ENCODE measurements around the gene RPL6. TPM values are rescaled to one million over a fixed set of nuclear protein-coding genes. Genes with fewer than 3 reads are reported as not detected.
A peak's percentile ranks its signal among the peaks of the same experiment; 100 is the strongest.

The RPL6 gene
- total and polyA plus RNA-seq, 7 experiments from 2014 or later = 697 to 1,668 (median 1,363) TPM

- POLR2A ChIA-PET = interaction anchor here (0.5 to 1.6 kb wide), 3 partner anchors 44 to 188 kb away, joined by 3 to 6 read pairs (median 3); no protein-coding TSS in a partner anchor
- Mint-ChIP-seq H3K4me1 (peaks cover 0 to 12% (median 12%) of the 10 kb centered on the region in 7 donors), H3K27ac (peak overlapping the region in 3 of 9 donors; percentile 4 to 80 (median 12)), H3K36me3 (no peaks in the 10 kb centered on the region), H3K27me3 (peaks cover 0 to 15% (median 5%) of the 10 kb centered on the region in 5 donors), H3K9me3 (no peaks in the 10 kb centered on the region), H3K4me3 (peak overlapping the region in 1 of 10 donors; percentile 56)
- H3K4me1 ChIP-seq (ENCODE audit: control insufficient read depth in 2 of 2, insufficient read depth in 2 of 2, low read length in 2 of 2) = peaks cover 0 to 5% of the 10 kb centered on the region in 2 donors
- CTCF ChIA-PET = interaction anchor here (0.6 to 2.7 kb wide), 15 partner anchors 14 to 633 kb away, joined by 3 to 18 read pairs (median 3); no protein-coding TSS in a partner anchor
- intact Hi-C loops (cut with micrococcal nuclease) = loop anchor here (1.0 to 10.0 kb wide), 8 partner anchors 91 to 792 kb away; partner anchors contain the start of genes ATXN2 (in 2 of the 2) and NAA25 (in 1 of the 2)
- no peak for ATAC-seq
- no peaks in the 10 kb centered on the region for H3K27me3 ChIP-seq (ENCODE audit: control insufficient read depth in 2 of 2, insufficient read depth in 2 of 2, low read length in 2 of 2)
- no peaks in the 10 kb centered on the region for H3K9me3 ChIP-seq (ENCODE audit: control insufficient read depth in 2 of 3, low read length in 3 of 3)
- no peak overlapping the region for H3K27ac ChIP-seq (ENCODE audit: low read depth, low read length)
- H3K36me3 ChIP-seq (ENCODE audit: control insufficient read depth in 2 of 3, insufficient read depth in 3 of 3, low read length in 3 of 3) = no peaks in the 10 kb centered on the region
- no peak overlapping the region for H3K4me3 ChIP-seq (ENCODE audit: low read length)
- no peak for DNase-seq
Observed at GRCh38 chr12:112386726-112387125, 22.7 kb downstream of the RPL6 start.

- H3K27ac ChIP-seq (ENCODE audit: low read depth, low read length) = peak overlapping the region; percentile 76
- Mint-ChIP-seq H3K27ac (peak overlapping the region in 7 of 9 donors; percentile 71 to 94 (median 88)), H3K36me3 (peaks cover 0 to 4% (median 0%) of the 10 kb centered on the region in 5 donors), H3K9me3 (no peaks in the 10 kb centered on the region), H3K4me3 (peak overlapping the region; percentile 92 to 99 (median 94)), H3K4me1 (peaks cover 11 to 35% (median 31%) of the 10 kb centered on the region in 7 donors), H3K27me3 (peaks cover 0 to 5% (median 2%) of the 10 kb centered on the region in 5 donors)
- CTCF ChIA-PET = no interaction called here
- intact Hi-C loops (cut with micrococcal nuclease) = loop anchor here (1.0 to 10.0 kb wide), 12 partner anchors 26 to 788 kb away; partner anchors contain the start of genes ATXN2 (in 2 of the 2), ERP29 (in 2 of the 2), PTPN11 (in 2 of the 2) and RPL6 (in 2 of the 2)
- POLR2A ChIA-PET = no interaction called here
- H3K9me3 ChIP-seq (ENCODE audit: control insufficient read depth in 2 of 3, low read length in 3 of 3) = no peaks in the 10 kb centered on the region
- no peaks in the 10 kb centered on the region for H3K27me3 ChIP-seq (ENCODE audit: control insufficient read depth in 2 of 2, insufficient read depth in 2 of 2, low read length in 2 of 2)
- peaks cover 6 to 15% of the 10 kb centered on the region in 2 donors for H3K4me1 ChIP-seq (ENCODE audit: control insufficient read depth in 2 of 2, insufficient read depth in 2 of 2, low read length in 2 of 2)
- DNase-seq = no peak
- no peak for ATAC-seq
- peak overlapping the region; percentile 81 for H3K4me3 ChIP-seq (ENCODE audit: low read length)
- no peaks in the 10 kb centered on the region for H3K36me3 ChIP-seq (ENCODE audit: control insufficient read depth in 2 of 3, insufficient read depth in 3 of 3, low read length in 3 of 3)
Observed at GRCh38 chr12:112382866-112383265, 26.5 kb downstream of the RPL6 start.

- H3K4me3 ChIP-seq (ENCODE audit: low read length) = peak within 1 kb of the TSS; percentile 81
- intact Hi-C loops (cut with micrococcal nuclease) = loop anchor here (1.0 to 10.0 kb wide), 12 partner anchors 27 to 787 kb away; partner anchors contain the start of genes ATXN2 (in 2 of the 2), ERP29 (in 2 of the 2), PTPN11 (in 2 of the 2) and RPL6 (in 2 of the 2)
- CTCF ChIA-PET = no interaction called here
Observed at GRCh38 chr12:112381883-112382796, 27.3 kb downstream of the RPL6 start, which contains the start of gene HECTD4. HECTD4 (minus strand) TSS chr12:112382431; CDS start chr12:112382128, 303 bp downstream.

GRCh38 chr12:112381406-112381882 is 28.0 kb downstream of the RPL6 start:
- peak; percentile 19 for ATAC-seq
- H3K27ac ChIP-seq (ENCODE audit: low read depth, low read length) = peak overlapping the region; percentile 76

More at GRCh38 chr12:112381883-112382796, 27.3 kb downstream of the RPL6 start, which contains the start of gene HECTD4:
- peaks cover 0 to under 1% (median 0%) of the 10 kb centered on the region in 5 donors for H3K27me3 Mint-ChIP-seq
- peaks cover 11 to 32% (median 27%) of the 10 kb centered on the region in 7 donors for H3K4me1 Mint-ChIP-seq
- H3K27me3 ChIP-seq (ENCODE audit: control insufficient read depth in 2 of 2, insufficient read depth in 2 of 2, low read length in 2 of 2) = no peaks in the 10 kb centered on the region
- POLR2A ChIA-PET = interaction anchor here (1.0 kb wide), 1 partner anchor 10 kb away, joined by 3 read pairs; no protein-coding TSS in a partner anchor
- H3K36me3 Mint-ChIP-seq = peaks cover 0 to 4% (median 0%) of the 10 kb centered on the region in 5 donors
- H3K4me1 ChIP-seq (ENCODE audit: control insufficient read depth in 2 of 2, insufficient read depth in 2 of 2, low read length in 2 of 2) = peaks cover 6 to 15% of the 10 kb centered on the region in 2 donors
- ATAC-seq = peak; percentile 100
- H3K4me3 Mint-ChIP-seq = peak within 1 kb of the TSS; percentile 92 to 99 (median 95)
- DNase-seq = peak; percentile 83 to 97 (median 88)
- H3K9me3 ChIP-seq (ENCODE audit: control insufficient read depth in 2 of 3, low read length in 3 of 3) = no peaks in the 10 kb centered on the region
- no peaks in the 10 kb centered on the region for H3K9me3 Mint-ChIP-seq
- H3K36me3 ChIP-seq (ENCODE audit: control insufficient read depth in 2 of 3, insufficient read depth in 3 of 3, low read length in 3 of 3) = no peaks in the 10 kb centered on the region
- H3K27ac Mint-ChIP-seq = peak within 1 kb of the TSS; percentile 81 to 96 (median 91)
- peak within 1 kb of the TSS; percentile 76 for H3K27ac ChIP-seq (ENCODE audit: low read depth, low read length)

GRCh38 chr12:112380663-112381405 is 28.6 kb downstream of the RPL6 start:
- H3K4me1 Mint-ChIP-seq = peaks cover 11 to 33% (median 28%) of the 10 kb centered on the region in 7 donors
- peak overlapping the region; percentile 87 to 97 (median 94) for H3K4me3 Mint-ChIP-seq
- Histone ChIP-seq H3K27me3 (ENCODE audit: control insufficient read depth in 2 of 2, insufficient read depth in 2 of 2, low read length in 2 of 2) (no peaks in the 10 kb centered on the region), H3K9me3 (ENCODE audit: control insufficient read depth in 2 of 3, low read length in 3 of 3) (no peaks in the 10 kb centered on the region), H3K36me3 (ENCODE audit: control insufficient read depth in 2 of 3, insufficient read depth in 3 of 3, low read length in 3 of 3) (no peaks in the 10 kb centered on the region), H3K27ac (ENCODE audit: low read depth, low read length) (peak overlapping the region; percentile 76), H3K4me3 (ENCODE audit: low read length) (peak overlapping the region; percentile 51), H3K4me1 (ENCODE audit: control insufficient read depth in 2 of 2, insufficient read depth in 2 of 2, low read length in 2 of 2) (peaks cover 6 to 15% of the 10 kb centered on the region in 2 donors)
- no peaks in the 10 kb centered on the region for H3K9me3 Mint-ChIP-seq
- intact Hi-C loops (cut with micrococcal nuclease) = loop anchor here (5.0 to 10.0 kb wide), 2 partner anchors 694 to 786 kb away; partner anchors contain the start of genes ATXN2 (in 2 of the 2), ACAD10 (in 1 of the 2) and BRAP (in 1 of the 2)
- ATAC-seq (no peak), DNase-seq (peak in 1 of 9 donors; percentile 28)
- CTCF ChIA-PET = no interaction called here
- peak overlapping the region; percentile 69 to 96 (median 84) for H3K27ac Mint-ChIP-seq
- H3K27me3 Mint-ChIP-seq = no peaks in the 10 kb centered on the region
- peaks cover 0 to 4% (median 0%) of the 10 kb centered on the region in 5 donors for H3K36me3 Mint-ChIP-seq
- POLR2A ChIA-PET = interaction anchor here (0.6 to 1.0 kb wide), 3 partner anchors 12 to 273 kb away, joined by 3 to 6 read pairs (median 3); no protein-coding TSS in a partner anchor

More at GRCh38 chr12:112381406-112381882, 28.0 kb downstream of the RPL6 start:
- ChIA-PET POLR2A (interaction anchor here (0.6 to 1.0 kb wide), 3 partner anchors 11 to 274 kb away, joined by 3 to 6 read pairs (median 3); no protein-coding TSS in a partner anchor), CTCF (no interaction called here)
- Histone ChIP-seq H3K4me1 (ENCODE audit: control insufficient read depth in 2 of 2, insufficient read depth in 2 of 2, low read length in 2 of 2) (peaks cover 6 to 15% of the 10 kb centered on the region in 2 donors), H3K9me3 (ENCODE audit: control insufficient read depth in 2 of 3, low read length in 3 of 3) (no peaks in the 10 kb centered on the region), H3K36me3 (ENCODE audit: control insufficient read depth in 2 of 3, insufficient read depth in 3 of 3, low read length in 3 of 3) (no peaks in the 10 kb centered on the region), H3K27me3 (ENCODE audit: control insufficient read depth in 2 of 2, insufficient read depth in 2 of 2, low read length in 2 of 2) (no peaks in the 10 kb centered on the region), H3K4me3 (ENCODE audit: low read length) (peak overlapping the region; percentile 51)
- DNase-seq = peak in 3 of 9 donors; percentile 1 to 68 (median 28)
- Mint-ChIP-seq H3K4me1 (peaks cover 11 to 33% (median 27%) of the 10 kb centered on the region in 7 donors), H3K27me3 (no peaks in the 10 kb centered on the region), H3K4me3 (peak overlapping the region; percentile 87 to 97 (median 94)), H3K27ac (peak overlapping the region; percentile 69 to 96 (median 84)), H3K9me3 (no peaks in the 10 kb centered on the region), H3K36me3 (peaks cover 0 to 4% (median 0%) of the 10 kb centered on the region in 5 donors)
- intact Hi-C loops (cut with micrococcal nuclease) = loop anchor here (5.0 to 10.0 kb wide), 2 partner anchors 694 to 787 kb away; partner anchors contain the start of genes ATXN2 (in 2 of the 2), ACAD10 (in 1 of the 2) and BRAP (in 1 of the 2)

All from naive thymus-derived CD4-positive, alpha-beta T cell (primary cell).